ES-I3 (cell line): ENCODE results near the gene ZCCHC2.

Source experiments
- H3K36me3 ChIP-seq: 2 replicates; pipeline ENCODE4 v1.6.1; 2013; ENCODE audit warnings: mild to moderate bottlenecking, low read length, control low read depth, moderate library complexity; ENCODE audit not compliant: insufficient read depth
- H3K4me1 ChIP-seq: 2 replicates; pipeline ENCODE4 v1.6.1; 2013; ENCODE audit warnings: mild to moderate bottlenecking, control low read depth, low read length; ENCODE audit not compliant: insufficient read depth
- H3K9ac ChIP-seq: 2 replicates; pipeline ENCODE4 v1.6.1; 2013; ENCODE audit warnings: low read depth, mild to moderate bottlenecking, low read length, moderate library complexity
- H3K9me3 ChIP-seq: 2 replicates; pipeline ENCODE4 v1.6.1; 2013; ENCODE audit warnings: mild to moderate bottlenecking, low read length, moderate library complexity; ENCODE audit not compliant: control insufficient read depth, insufficient read depth

The ZCCHC2 gene

DNA sequence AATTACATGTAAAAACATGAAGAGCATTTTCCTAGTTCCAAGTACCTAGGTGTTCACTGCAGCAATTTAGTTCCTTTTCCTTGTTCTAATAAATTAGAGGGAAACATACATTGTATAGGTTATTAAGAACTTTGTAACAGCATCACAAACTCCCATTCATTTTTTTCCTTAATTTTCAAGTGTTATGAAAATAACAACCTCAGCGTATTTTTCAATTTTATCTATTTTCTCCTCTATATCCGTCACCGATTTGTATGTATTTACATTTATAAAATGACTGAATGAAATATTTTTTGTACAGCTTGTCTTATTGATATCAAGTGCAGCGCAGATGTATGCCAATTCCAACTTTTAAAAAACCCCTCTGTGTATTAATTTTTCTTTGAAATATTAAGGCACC is 44.0 kb downstream of the ZCCHC2 start:
- H3K4me1 ChIP-seq, result no peaks in the 10 kb centered on the region
- no peaks in the 10 kb centered on the region; the same call in 1 of the 2 replicates for H3K36me3 ChIP-seq
- peaks cover 7% of the 10 kb centered on the region; the same call in 1 of the 2 replicates for H3K9me3 ChIP-seq
- no peak overlapping the region for H3K9ac ChIP-seq

DNA sequence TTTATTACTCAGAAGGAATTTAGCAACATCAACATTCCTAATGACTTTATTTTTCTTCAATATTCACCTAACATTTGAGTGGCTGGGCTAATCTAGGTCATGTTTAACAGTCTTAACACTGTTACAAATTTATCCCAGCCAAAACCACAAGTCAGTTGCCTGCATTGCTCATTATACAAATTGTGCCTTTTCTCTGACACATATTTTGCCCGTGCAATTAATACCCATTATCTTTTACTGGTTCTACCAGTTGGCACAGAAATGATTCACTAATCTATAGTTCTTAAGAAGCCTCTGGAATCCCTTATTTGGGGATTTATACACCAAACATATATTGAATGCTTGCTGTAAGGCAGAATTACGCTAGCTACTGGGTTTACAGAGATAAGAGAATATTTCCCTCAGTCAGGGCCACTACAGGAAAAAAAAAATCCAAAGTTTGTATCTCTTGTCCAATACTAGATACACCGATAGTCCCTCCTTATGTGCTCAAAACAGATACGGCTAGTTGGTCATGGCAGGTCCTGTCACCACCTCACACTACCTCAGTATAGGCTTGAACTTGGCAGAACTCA is 46.3 kb downstream of the ZCCHC2 start:
- Histone ChIP-seq H3K36me3 (no peaks in the 10 kb centered on the region; the same call in 1 of the 2 replicates), H3K9me3 (peaks cover 7% of the 10 kb centered on the region; the same call in 1 of the 2 replicates), H3K4me1 (no peaks in the 10 kb centered on the region), H3K9ac (no peak overlapping the region)

DNA sequence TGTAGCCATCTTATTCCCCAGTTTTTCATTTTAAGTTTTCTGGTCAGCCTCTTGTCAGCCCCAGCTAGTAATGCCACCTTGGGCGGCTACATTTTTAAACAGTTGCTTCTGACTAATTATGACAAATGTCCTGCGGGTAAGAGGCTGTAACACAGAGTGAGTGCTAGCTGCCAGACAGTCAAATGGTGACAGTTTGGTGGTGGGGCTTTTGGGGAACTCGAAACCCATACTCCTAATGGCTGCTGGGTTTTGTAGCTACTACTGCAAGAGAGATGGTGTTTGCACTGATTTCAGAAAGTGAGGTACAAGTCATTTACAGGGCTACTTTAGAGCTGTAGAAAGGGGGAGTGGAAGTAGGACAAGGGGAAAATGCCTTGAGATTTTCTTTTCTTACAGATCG is 48.2 kb downstream of the ZCCHC2 start:
- H3K4me1 ChIP-seq, result no peaks in the 10 kb centered on the region
- no peak overlapping the region for H3K9ac ChIP-seq
- peaks cover 7% of the 10 kb centered on the region; the same call in 1 of the 2 replicates for H3K9me3 ChIP-seq
- H3K36me3 ChIP-seq, result no peaks in the 10 kb centered on the region; the same call in 1 of the 2 replicates

DNA sequence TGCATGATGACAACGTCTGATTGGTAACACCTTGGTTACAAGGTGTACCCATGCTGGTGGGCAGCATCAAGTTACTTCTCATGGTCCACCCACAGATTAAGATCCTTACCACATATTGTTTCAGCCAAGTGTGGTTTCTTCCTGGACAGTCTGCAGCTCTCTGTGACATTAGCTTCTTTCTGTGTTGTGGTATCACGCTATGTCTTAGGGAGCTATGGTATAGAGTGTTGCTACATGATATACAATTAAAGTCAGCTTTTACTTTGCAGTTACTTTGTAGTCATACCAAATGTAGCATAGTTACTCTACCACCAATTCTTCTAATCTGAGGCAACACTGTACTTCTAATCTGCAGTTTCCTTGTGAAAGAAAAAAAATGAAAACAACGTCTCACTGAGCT is 48.8 kb downstream of the ZCCHC2 start:
- Histone ChIP-seq H3K36me3 (no peaks in the 10 kb centered on the region; the same call in 1 of the 2 replicates), H3K4me1 (0 out of 2 replicates have a peak, but pooled peaks cover 3% of the 10 kb centered on the region), H3K9ac (no peak overlapping the region), H3K9me3 (peaks cover 7% of the 10 kb centered on the region; the same call in 1 of the 2 replicates)

DNA sequence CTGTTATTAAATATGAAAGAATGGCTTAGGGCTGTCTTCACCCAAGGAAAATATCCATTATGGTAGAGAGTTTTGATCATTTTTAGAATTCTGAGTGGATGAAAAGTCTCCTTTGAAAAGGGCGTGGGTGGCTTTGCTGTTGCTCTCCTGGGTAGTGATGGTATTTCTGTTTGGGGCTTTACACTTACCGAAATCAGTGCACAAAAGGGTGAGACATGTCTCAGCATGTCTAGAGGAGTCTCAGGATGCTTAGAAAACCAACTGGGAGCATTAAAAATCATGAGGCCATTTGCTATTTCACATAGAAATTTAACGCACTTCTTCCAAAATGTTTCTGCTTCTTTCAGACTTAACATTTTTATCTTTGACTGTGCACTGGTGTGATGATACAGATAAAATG is 49.6 kb downstream of the ZCCHC2 start:
- no peaks in the 10 kb centered on the region; the same call in 1 of the 2 replicates for H3K36me3 ChIP-seq
- H3K9ac ChIP-seq, result no peak overlapping the region
- H3K9me3 ChIP-seq, result peaks cover 7% of the 10 kb centered on the region; the same call in 1 of the 2 replicates
- H3K4me1 ChIP-seq, result 0 out of 2 replicates have a peak, but pooled peaks cover 3% of the 10 kb centered on the region

DNA sequence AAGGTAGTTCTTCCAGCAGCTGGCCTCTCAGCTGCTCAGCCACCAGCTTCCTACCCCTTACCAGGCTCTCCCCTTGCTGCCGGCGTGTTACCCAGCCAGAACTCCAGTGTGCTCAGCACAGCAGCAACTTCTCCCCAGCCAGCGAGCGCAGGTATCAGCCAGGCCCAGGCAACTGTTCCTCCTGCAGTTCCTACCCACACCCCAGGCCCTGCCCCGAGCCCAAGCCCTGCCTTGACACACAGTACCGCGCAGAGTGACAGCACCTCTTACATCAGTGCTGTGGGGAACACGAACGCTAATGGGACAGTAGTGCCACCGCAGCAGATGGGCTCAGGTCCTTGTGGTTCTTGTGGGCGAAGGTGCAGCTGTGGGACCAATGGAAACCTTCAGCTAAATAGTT is 52.0 kb downstream of the ZCCHC2 start:
- no peak overlapping the region for H3K9ac ChIP-seq
- H3K9me3 ChIP-seq, result peaks cover 7% of the 10 kb centered on the region; the same call in 1 of the 2 replicates
- H3K36me3 ChIP-seq, result no peaks in the 10 kb centered on the region; the same call in 1 of the 2 replicates
- H3K4me1 ChIP-seq, result 0 out of 2 replicates have a peak, but pooled peaks cover 3% of the 10 kb centered on the region

DNA sequence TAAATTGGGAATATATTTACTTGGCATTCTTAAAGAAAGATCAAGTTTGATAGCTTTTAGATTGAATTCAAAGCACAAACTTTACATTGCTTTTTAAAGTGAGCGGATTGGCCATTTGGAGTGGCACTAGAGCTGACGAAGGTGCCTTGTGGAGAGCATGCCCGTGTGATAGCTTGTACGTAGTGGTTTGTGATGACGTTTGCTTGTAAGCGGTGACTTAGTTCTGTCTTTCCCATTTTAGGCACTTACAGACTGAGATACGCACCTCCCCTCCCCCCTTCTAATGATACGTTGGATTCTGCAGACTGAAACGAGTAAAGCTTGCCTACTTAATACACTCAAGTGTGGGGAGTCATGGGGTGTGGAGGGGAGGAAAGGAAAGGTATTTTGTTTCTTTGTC is 53.4 kb downstream of the ZCCHC2 start:
- Histone ChIP-seq H3K36me3 (no peaks in the 10 kb centered on the region; the same call in 1 of the 2 replicates), H3K9ac (no peak overlapping the region), H3K9me3 (peaks cover 3% of the 10 kb centered on the region; the same call in 1 of the 2 replicates)

DNA sequence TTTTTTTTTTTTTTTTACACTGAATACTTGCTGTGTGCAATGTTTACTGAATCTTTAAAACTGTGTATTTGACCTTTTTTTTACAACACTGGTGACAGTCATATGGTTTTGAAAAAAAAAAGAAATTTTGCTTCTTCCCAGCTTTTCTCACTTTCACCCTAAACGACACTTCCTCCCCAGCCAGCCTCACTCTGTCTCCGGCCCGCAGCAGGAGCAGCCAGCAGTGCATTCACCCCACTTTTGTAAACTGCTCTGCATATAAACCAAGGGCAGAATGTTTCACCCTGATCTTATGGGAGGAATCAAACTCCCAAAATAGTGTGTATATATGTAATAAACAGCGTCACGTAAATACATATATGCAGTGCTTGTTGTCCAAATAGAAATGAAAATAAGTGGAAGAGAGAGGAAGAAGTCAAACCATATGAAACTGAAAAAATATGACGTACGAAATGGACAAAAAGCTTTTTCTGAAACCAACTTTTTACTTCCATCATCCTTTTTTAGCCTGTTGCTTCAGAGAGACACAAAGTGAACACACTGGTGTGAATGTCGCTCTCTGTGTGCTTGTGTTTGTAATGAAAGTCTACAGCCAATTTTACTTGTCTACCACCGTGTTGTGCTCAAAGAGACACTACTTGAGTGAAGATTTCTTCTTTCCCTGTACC is 54.2 kb downstream of the ZCCHC2 start:
- Histone ChIP-seq H3K36me3 (no peaks in the 10 kb centered on the region; the same call in 1 of the 2 replicates), H3K4me1 (0 out of 2 replicates have a peak, but pooled peaks cover 3% of the 10 kb centered on the region), H3K9ac (no peak overlapping the region), H3K9me3 (no peaks in the 10 kb centered on the region)

More for the DNA sequence above, 53.4 kb downstream of the ZCCHC2 start:
- H3K4me1 ChIP-seq, result 0 out of 2 replicates have a peak, but pooled peaks cover 3% of the 10 kb centered on the region

DNA sequence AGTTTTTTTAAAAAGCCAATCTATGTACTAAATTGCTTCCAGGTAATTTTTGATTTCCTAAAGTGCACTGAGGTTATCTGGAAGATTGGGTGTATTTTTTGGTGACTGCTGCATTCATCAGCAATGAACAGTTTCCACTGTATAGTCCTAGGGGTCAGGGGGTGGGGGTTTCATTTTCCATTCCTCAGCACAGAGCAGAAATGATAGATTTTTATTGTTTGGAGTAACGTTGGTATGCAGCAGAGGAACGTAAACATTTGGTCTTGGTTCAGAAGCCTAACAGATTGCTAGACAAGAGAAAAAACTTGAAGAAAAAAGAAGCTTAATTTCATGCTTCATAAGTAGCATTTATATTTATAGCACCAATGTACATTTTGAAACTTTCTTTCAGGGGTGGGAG is 54.9 kb downstream of the ZCCHC2 start:
- Histone ChIP-seq H3K9me3 (no peaks in the 10 kb centered on the region), H3K4me1 (0 out of 2 replicates have a peak, but pooled peaks cover 3% of the 10 kb centered on the region), H3K9ac (no peak overlapping the region), H3K36me3 (no peaks in the 10 kb centered on the region; the same call in 1 of the 2 replicates)

DNA sequence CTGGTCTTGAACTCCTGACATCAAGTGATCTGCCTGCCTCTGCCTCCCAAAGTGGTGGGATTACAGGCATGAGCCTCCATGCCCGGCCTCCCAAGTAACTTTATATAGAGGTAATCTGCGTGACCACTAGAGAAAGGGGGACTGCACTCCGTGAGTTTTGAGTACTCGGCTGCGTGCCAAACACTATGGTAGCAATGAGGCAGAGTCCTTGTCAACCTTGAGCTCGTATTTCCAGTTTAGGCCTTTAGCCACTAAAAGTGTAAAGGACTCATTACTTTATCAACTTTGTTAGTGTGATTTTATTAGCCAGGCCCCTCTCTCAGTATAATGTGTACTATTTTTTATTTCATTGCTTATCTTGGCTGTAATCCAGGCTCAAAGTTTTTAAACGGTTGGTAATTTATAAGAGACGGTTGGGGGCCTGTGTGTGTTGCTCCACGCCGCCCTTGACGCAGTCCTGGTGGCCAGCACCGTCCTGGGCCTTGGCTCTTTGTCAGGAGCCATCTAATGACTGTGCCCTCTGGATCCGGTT is 56.2 kb downstream of the ZCCHC2 start:
- Histone ChIP-seq H3K9me3 (no peaks in the 10 kb centered on the region), H3K9ac (no peak overlapping the region), H3K4me1 (0 out of 2 replicates have a peak, but pooled peaks cover 3% of the 10 kb centered on the region), H3K36me3 (no peaks in the 10 kb centered on the region; the same call in 1 of the 2 replicates)

DNA sequence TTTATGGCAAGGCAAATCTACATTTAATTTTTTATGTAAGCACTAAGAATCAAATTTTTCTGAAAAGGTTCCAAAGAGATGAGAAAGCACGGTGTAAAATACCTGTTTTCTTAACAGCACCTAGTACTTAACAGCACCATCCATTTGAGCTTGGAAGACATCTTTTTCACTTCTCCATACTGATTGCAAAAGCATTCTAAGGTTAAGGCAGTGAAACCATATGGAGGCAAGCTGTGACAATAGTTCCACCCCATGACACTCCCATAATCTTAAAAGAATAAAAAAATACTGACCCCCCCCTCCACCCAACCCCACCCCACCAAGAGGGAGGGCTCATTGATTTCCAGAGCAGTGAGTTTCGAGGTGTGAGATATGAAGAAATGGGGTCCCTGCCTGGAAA is 60.6 kb downstream of the ZCCHC2 start:
- Histone ChIP-seq H3K36me3 (no peaks in the 10 kb centered on the region), H3K9me3 (no peaks in the 10 kb centered on the region), H3K4me1 (peaks cover 7% of the 10 kb centered on the region; the same call in 1 of the 2 replicates), H3K9ac (no peak overlapping the region)

DNA sequence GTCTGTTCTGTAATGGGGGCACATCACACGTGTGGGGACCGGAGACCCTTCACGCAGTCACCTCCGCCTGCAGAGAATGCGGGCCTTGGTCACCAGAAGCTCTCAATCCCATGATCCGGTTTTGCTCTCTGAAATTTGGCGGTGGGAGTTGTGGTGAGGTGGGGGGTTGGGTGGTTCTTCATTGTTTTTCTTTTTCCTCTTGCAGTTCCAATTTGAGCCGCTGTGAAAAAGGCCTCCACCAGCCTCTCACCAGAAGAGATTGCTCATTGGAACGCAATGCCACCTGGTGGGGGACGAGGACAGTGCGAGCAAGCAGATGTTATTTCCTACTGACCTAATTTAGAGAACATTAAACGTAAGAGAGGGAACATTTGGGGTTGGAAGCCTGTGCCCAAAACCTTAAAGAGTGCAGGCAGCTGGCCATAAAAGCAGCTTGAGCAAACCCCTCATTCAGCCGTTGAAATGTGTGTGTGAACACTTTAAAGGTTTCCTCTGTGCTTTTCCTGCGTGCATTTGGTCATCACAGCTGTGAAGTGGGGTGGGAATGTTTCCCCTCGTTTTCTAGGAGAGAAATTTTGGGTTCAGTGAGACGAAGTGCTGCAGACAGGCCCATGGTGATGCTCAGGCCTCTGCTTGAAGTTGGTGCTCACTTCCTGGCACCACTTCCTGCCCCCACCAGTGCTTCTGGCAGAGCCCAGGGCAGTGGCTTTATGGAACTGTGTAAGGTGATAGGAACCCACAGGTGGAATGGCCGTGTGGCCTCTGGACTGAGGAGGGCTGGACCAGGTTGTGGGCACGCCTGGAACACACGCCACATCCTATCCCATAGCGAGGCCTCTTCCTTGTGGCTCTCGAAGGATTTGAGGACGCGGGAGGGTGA is 61.7 kb downstream of the ZCCHC2 start:
- H3K4me1 ChIP-seq, result peaks cover 7% of the 10 kb centered on the region; the same call in 1 of the 2 replicates
- no peaks in the 10 kb centered on the region for H3K36me3 ChIP-seq
- H3K9ac ChIP-seq, result peak overlapping the region; percentile 31; the same call in 1 of the 2 replicates
- H3K9me3 ChIP-seq, result no peaks in the 10 kb centered on the region

DNA sequence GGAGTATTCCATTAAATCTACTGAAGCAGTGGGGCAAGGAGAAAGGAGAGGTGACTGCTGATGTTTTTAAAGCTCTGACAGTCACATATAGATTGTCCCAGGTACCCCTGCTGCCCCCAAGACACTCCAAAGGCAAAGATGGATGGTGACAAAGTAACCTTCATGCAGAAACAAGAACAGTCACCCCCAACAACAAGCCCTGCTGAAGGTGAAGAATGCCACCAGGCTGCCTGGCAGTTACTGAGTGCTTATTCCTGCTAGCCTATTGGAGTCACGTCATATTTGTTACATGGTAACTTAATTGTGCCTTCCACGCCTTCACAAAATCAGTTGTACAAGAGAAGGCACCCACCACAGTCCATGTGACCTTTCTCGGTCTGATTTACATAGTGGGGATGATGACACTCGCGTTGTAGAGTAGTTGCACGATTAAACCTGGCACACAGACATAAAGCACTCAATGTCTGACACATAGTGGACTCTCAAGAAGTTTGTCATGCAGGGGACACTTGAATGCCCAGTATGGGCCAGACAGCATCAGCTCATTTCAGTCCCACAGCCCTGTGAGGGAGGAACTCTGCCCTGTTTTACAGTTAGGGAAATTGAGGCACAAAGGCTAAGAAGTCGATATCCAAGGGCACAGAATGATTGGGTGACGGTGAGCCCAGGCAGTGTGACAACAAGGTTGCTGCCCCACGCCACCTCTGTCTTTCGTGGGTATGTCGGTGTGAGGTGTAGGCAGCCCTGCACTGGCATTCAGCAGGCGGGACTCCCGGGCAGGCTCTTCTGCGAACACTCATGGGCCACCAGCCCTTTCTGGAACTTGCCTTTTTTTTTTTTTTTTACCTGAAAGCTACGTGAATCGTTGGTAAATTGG is 62.7 kb downstream of the ZCCHC2 start:
- Histone ChIP-seq H3K9me3 (peaks cover 4% of the 10 kb centered on the region; the same call in 1 of the 2 replicates), H3K4me1 (peaks cover 7% of the 10 kb centered on the region; the same call in 1 of the 2 replicates), H3K36me3 (no peaks in the 10 kb centered on the region), H3K9ac (no peak overlapping the region)
